CD4-positive, alpha-beta T cell (primary cell): ENCODE results near the gene PIK3R6. TPM values are rescaled to one million over a fixed set of nuclear protein-coding genes. Genes with fewer than 3 reads are reported as not detected.

Experiments
- ATAC-seq: fragments of 200-7000 bp; cut with Tn5 transposase; one replicate; pipeline ENCODE4 v1.10.0; 2022; ENCODE audit warnings: mild to moderate bottlenecking; ENCODE audit not compliant: poor library complexity
- CTCF ChIA-PET: fragments of 350-600 bp; sonication (Branson Sonifier 250); formaldehyde crosslinking; loops from one replicate; lab custom pipeline; 2021; ENCODE audit warnings: antibody characterized with exemption, inconsistent platforms; lab: Charles Lee
- POLR2A ChIA-PET: fragments of 350-600 bp; sonication (Branson Sonifier 250); formaldehyde crosslinking; loops from one replicate; lab custom pipeline; 2021; ENCODE audit warnings: antibody characterized with exemption, inconsistent platforms; lab: Charles Lee
- DNase-seq, 14 experiments: peaks; one replicate each; pipeline ENCODE4 v3.0.0-alpha.2; 2013 to 2020; ENCODE audit warnings: mixed read lengths in 2 of 14
- H3K27ac ChIP-seq, 2 donors: one replicate each; pipeline versions ENCODE4 v1.5.1 to v1.7.0; 2013; ENCODE audit warnings: low read length in 2 of 2, low read depth in 1 of 2, mild to moderate bottlenecking in 1 of 2
- H3K27me3 ChIP-seq, 2 experiments: 1 replicate in 1 of 2; 2 replicates in 1 of 2; pipeline versions ENCODE4 v1.6.1 to v1.7.0; 2013; ENCODE audit warnings: low read length in 2 of 2, control low read depth in 1 of 2, mild to moderate bottlenecking in 1 of 2, moderate library complexity in 1 of 2; ENCODE audit not compliant: insufficient read depth in 2 of 2, control insufficient read depth in 1 of 2
- H3K36me3 ChIP-seq: one replicate; pipeline ENCODE4 v1.6.1; 2013; ENCODE audit warnings: low read length, control low read depth; ENCODE audit not compliant: insufficient read depth
- H3K4me1 ChIP-seq: one replicate; pipeline ENCODE4 v1.6.1; 2013; ENCODE audit warnings: low read length, control low read depth; ENCODE audit not compliant: insufficient read depth
- H3K4me3 ChIP-seq: one replicate; pipeline ENCODE4 v1.5.1; 2013; ENCODE audit warnings: mild to moderate bottlenecking, low read length, moderate library complexity
- H3K9me3 ChIP-seq, 2 experiments: 1 replicate in 1 of 2; 2 replicates in 1 of 2; pipeline versions ENCODE4 v1.6.1 to v1.7.0; 2013; ENCODE audit warnings: low read length in 2 of 2, mild to moderate bottlenecking in 2 of 2, control low read depth in 1 of 2, moderate library complexity in 1 of 2; ENCODE audit not compliant: control insufficient read depth in 1 of 2, insufficient read depth in 1 of 2
- H3K27ac Mint-ChIP-seq: one replicate; pipeline ENCODE4 v1.8.0; 2020; ENCODE audit warnings: mixed read lengths
- H3K27me3 Mint-ChIP-seq: one replicate; pipeline ENCODE4 v1.8.0; 2021; ENCODE audit warnings: mixed read lengths
- H3K36me3 Mint-ChIP-seq: one replicate; pipeline ENCODE4 v1.8.0; 2021; ENCODE audit warnings: low read depth, mixed read lengths
- H3K4me1 Mint-ChIP-seq: one replicate; pipeline ENCODE4 v1.8.0; 2021; ENCODE audit warnings: low read depth, mixed read lengths
- H3K4me3 Mint-ChIP-seq: one replicate; pipeline ENCODE4 v1.8.0; 2020; ENCODE audit warnings: mild to moderate bottlenecking, mixed read lengths
- H3K9me3 Mint-ChIP-seq: one replicate; pipeline ENCODE4 v1.8.0; 2020; ENCODE audit warnings: mixed read lengths
- intact Hi-C, 2 experiments: fragments of 100-400 bp; cut with DNase I in 1 of 2; cut with micrococcal nuclease in 1 of 2; formaldehyde crosslinking; loops; one replicate each; pipeline versions ENCODE4 v1.15.1 to v1.9.0; 2023 to 2025; cut with DNase I, micrococcal nuclease
- total RNA-seq, 174 experiments: library from RNA in 2 of 174; stranded (reverse) in 2 of 174; gene quantifications; one replicate each; pipeline ENCODE4 v1.2.3 and lab custom pipeline; 2021 to 2026
- TF ChIP-seq, protein P1 (sequence below): fragments of 200-600 bp; IDR thresholded peaks from one replicate; pipeline ENCODE4 v1.8.0; 2022; ENCODE audit warnings: antibody characterized with exemption, mild to moderate bottlenecking

PIK3R6 gene
- total RNA-seq, 2 experiments from 2014 or later: 0.50 to 0.60 TPM

DNA sequence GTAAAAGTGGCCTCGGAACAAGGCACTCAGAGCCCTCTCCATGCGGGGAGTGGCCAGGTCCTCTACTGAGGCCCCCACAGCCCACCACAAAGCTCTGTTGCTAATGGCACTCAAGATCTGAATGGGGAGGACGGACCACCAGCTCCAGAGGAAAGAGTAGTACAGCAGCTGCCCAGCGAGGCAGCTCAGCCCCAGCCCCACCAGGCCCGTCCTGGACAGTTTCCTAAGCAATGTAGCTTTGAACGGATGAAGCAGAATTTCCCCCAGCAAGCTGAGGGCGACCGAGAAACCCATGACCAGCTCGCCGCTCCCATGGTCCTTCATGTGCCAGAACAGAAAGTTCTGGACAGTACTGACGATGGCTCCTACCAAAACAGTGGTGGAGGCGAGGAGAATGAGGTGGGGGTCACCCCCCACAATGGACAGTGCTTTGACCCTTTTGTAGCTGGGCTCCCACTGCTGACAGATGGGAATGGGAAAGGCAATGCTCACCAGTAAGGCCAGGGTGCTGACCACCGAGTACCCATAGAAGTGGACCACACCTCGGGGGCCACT, 69.8 kb downstream of the PIK3R6 start:
- POLR2A ChIA-PET: no interaction called here
- CTCF ChIA-PET: no interaction called here
- H3K27ac ChIP-seq: no peak overlapping the region
- H3K36me3 Mint-ChIP-seq: no peaks in the 10 kb centered on the region
- peaks cover 5% of the 10 kb centered on the region for H3K27me3 Mint-ChIP-seq
- no peaks in the 10 kb centered on the region for H3K4me1 Mint-ChIP-seq
- ATAC-seq (no peak), DNase-seq (no peak)
- no peak overlapping the region for H3K4me3 Mint-ChIP-seq
- H3K27me3 ChIP-seq: no peaks in the 10 kb centered on the region
- TF ChIP-seq, protein P1, sequence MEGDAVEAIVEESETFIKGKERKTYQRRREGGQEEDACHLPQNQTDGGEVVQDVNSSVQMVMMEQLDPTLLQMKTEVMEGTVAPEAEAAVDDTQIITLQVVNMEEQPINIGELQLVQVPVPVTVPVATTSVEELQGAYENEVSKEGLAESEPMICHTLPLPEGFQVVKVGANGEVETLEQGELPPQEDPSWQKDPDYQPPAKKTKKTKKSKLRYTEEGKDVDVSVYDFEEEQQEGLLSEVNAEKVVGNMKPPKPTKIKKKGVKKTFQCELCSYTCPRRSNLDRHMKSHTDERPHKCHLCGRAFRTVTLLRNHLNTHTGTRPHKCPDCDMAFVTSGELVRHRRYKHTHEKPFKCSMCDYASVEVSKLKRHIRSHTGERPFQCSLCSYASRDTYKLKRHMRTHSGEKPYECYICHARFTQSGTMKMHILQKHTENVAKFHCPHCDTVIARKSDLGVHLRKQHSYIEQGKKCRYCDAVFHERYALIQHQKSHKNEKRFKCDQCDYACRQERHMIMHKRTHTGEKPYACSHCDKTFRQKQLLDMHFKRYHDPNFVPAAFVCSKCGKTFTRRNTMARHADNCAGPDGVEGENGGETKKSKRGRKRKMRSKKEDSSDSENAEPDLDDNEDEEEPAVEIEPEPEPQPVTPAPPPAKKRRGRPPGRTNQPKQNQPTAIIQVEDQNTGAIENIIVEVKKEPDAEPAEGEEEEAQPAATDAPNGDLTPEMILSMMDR: no peak
- H3K9me3 Mint-ChIP-seq: no peaks in the 10 kb centered on the region
- intact Hi-C loops: no loop called here
- no peaks in the 10 kb centered on the region for H3K9me3 ChIP-seq
- no peaks in the 10 kb centered on the region for H3K36me3 ChIP-seq
- H3K4me1 ChIP-seq: no peaks in the 10 kb centered on the region
- no peak overlapping the region for H3K4me3 ChIP-seq
- H3K27ac Mint-ChIP-seq: no peak overlapping the region

- Mint-ChIP-seq H3K27me3 (peaks cover 2% of the 10 kb centered on the region), H3K36me3 (no peaks in the 10 kb centered on the region), H3K27ac (no peak overlapping the region), H3K4me1 (no peaks in the 10 kb centered on the region), H3K4me3 (no peak overlapping the region), H3K9me3 (no peaks in the 10 kb centered on the region)
- Histone ChIP-seq H3K4me1 (no peaks in the 10 kb centered on the region), H3K27me3 (no peaks in the 10 kb centered on the region), H3K36me3 (no peaks in the 10 kb centered on the region), H3K27ac (no peak overlapping the region), H3K9me3 (no peaks in the 10 kb centered on the region), H3K4me3 (no peak overlapping the region)
- CTCF ChIA-PET: interaction anchor here (0.6 kb wide), 2 partner anchors 9 to 22 kb away, joined by 3 read pairs; no protein-coding TSS in a partner anchor
- intact Hi-C loops: no loop called here
- TF ChIP-seq, protein P1: no peak
- ATAC-seq (no peak), DNase-seq (no peak)
- POLR2A ChIA-PET: no interaction called here
These were observed 72.8 kb downstream of the PIK3R6 start for GRCh38 chr17:8794636-8795035.

GRCh38 chr17:8793649-8794048, 73.8 kb downstream of the PIK3R6 start:
- no peaks in the 10 kb centered on the region for H3K9me3 Mint-ChIP-seq
- no peaks in the 10 kb centered on the region for H3K27me3 Mint-ChIP-seq
- ChIA-PET CTCF (no interaction called here), POLR2A (no interaction called here)
- intact Hi-C loops: no loop called here
- no peak overlapping the region for H3K27ac ChIP-seq
- no peak overlapping the region for H3K4me3 Mint-ChIP-seq
- H3K4me1 ChIP-seq: no peaks in the 10 kb centered on the region
- no peaks in the 10 kb centered on the region for H3K9me3 ChIP-seq
- no peak for ATAC-seq
- H3K4me3 ChIP-seq: no peak overlapping the region
- no peak overlapping the region for H3K27ac Mint-ChIP-seq
- H3K36me3 Mint-ChIP-seq: no peaks in the 10 kb centered on the region
- TF ChIP-seq, protein P1: no peak
- H3K36me3 ChIP-seq: no peaks in the 10 kb centered on the region
- no peak for DNase-seq
- no peaks in the 10 kb centered on the region for H3K4me1 Mint-ChIP-seq
- no peaks in the 10 kb centered on the region for H3K27me3 ChIP-seq
